K562 (cell line): ENCODE results near the gene PGGHG.

Experiments used
- GTF3C2 ChIP-seq: IDR thresholded peaks from 3 replicates; pipeline ENCODE4 v1.6.1; 2011; ENCODE audit warnings: borderline replicate concordance, mild to moderate bottlenecking, moderate library complexity; ENCODE audit not compliant: insufficient read length; ENCODE audit errors: extremely low read depth
- KAT8 ChIP-seq: fragments of 450-650 bp; IDR thresholded peaks from 2 replicates; pipeline ENCODE4 v1.6.1; 2016; ENCODE audit warnings: low read depth, mild to moderate bottlenecking
- LEF1 ChIP-seq: fragments of 450-650 bp; IDR thresholded peaks from 2 replicates; pipeline ENCODE4 v1.6.1; 2016; ENCODE audit warnings: mild to moderate bottlenecking
- NRF1 ChIP-seq, 2 experiments: fragments of 450-650 bp; IDR thresholded peaks in 1 of 2; conservative IDR thresholded peaks in 1 of 2; 2 replicates each; pipeline ENCODE4 v1.6.1; 2014; ENCODE audit warnings: mild to moderate bottlenecking in 2 of 2
- POLR2AphosphoS2 ChIP-seq: IDR thresholded peaks from 2 replicates; pipeline ENCODE4 v1.6.1; 2012; ENCODE audit warnings: low read length, improper control_type of control experiment
- PREB ChIP-seq: sonication (generic); formaldehyde crosslinking; IDR thresholded peaks from 2 replicates; pipeline ENCODE4 v1.8.1; 2023; ENCODE audit warnings: mild to moderate bottlenecking, missing genetic modification reagents
- ZC3H4 ChIP-seq: sonication (generic); formaldehyde crosslinking; IDR thresholded peaks from 2 replicates; pipeline ENCODE4 v1.9.0; 2021; ENCODE audit warnings: missing genetic modification reagents, borderline replicate concordance
- ZNF318 ChIP-seq, 2 experiments: fragments of 450-650 bp; IDR thresholded peaks; 2 replicates each; pipeline ENCODE4 v1.6.1; 2016; ENCODE audit warnings: mild to moderate bottlenecking in 2 of 2, borderline replicate concordance in 1 of 2, low read depth in 1 of 2, moderate library complexity in 1 of 2
- ZNF766 ChIP-seq: fragments of 200-800 bp; sonication (Bioruptor generic); conservative IDR thresholded peaks from 2 replicates; pipeline ENCODE4 v1.6.1; 2016; ENCODE audit warnings: missing genetic modification characterization, missing compliant biosample characterization

GRCh38 chr11:272931-273198 lies 16.1 kb upstream of the PGGHG start:
- TF ChIP-seq ZC3H4 (CRISPR knock-in tag) (no peak), KAT8 (no peak), GTF3C2 (no peak), PREB (no peak), POLR2AphosphoS2 (no peak), NRF1 (conservative IDR thresholded peaks at IDR 0.05 in 1 of 2, IDR thresholded peaks at IDR 0.05 in 1 of 2) (no peak), LEF1 (no peak), ZNF318 (IDR thresholded peaks at IDR 0.05; ENCODE audit: borderline replicate concordance in 1 of 2, low read depth in 1 of 2) (no peak), ZNF766 (CRISPR knock-in tag) (no peak)
